ENCODE results near the gene GPR37L1. TPM values are rescaled to one million over a fixed set of nuclear protein-coding genes. Genes with fewer than 3 reads are reported as not detected.

GPR37L1 gene
- total RNA-seq (2014; rRNA removed; shearing (Covaris generic)): 0.02 TPM in 1 of 2 replicates, not detected in the other

GRCh38 chr1:202122639-202123335, at the start of gene GPR37L1:
TSS of gene GPR37L1 (plus strand) at chr1:202122917. CDS start at chr1:202122964, 47 bp downstream.
- H3K4me1 ChIP-seq: no peaks in the 10 kb centered on the region
- no peak within 1 kb of the TSS for H3K27ac ChIP-seq
- H3K36me3 ChIP-seq: no peaks in the 10 kb centered on the region
- H3K9me3 ChIP-seq (replicated peaks): no peaks in the 10 kb centered on the region
- DNase-seq: peak; percentile 66 to 67
- H3K27me3 ChIP-seq: peaks cover 8% of the 10 kb centered on the region
- no peak within 1 kb of the TSS for H3K4me3 ChIP-seq

- Histone ChIP-seq H3K36me3 (no peaks in the 10 kb centered on the region), H3K4me1 (peaks cover 10% of the 10 kb centered on the region), H3K4me3 (no peak overlapping the region), H3K27ac (no peak overlapping the region), H3K27me3 (no peaks in the 10 kb centered on the region), H3K9me3 (replicated peaks) (no peaks in the 10 kb centered on the region)
- no peak for DNase-seq
Measured at GRCh38 chr1:202073206-202073605, 49.5 kb upstream of the GPR37L1 start.

GRCh38 chr1:202074985-202075384, 47.7 kb upstream of the GPR37L1 start:
- no peaks in the 10 kb centered on the region for H3K36me3 ChIP-seq
- H3K9me3 ChIP-seq (replicated peaks): no peaks in the 10 kb centered on the region
- H3K4me1 ChIP-seq: peaks cover 6% of the 10 kb centered on the region; the same call in 1 of the 2 replicates
- no peak overlapping the region for H3K27ac ChIP-seq
- DNase-seq: no peak
- H3K27me3 ChIP-seq: no peaks in the 10 kb centered on the region
- no peak overlapping the region for H3K4me3 ChIP-seq

- Histone ChIP-seq H3K4me3 (no peak overlapping the region), H3K27me3 (no peaks in the 10 kb centered on the region), H3K9me3 (replicated peaks) (no peaks in the 10 kb centered on the region), H3K4me1 (peaks cover 6% of the 10 kb centered on the region; the same call in 1 of the 2 replicates), H3K36me3 (no peaks in the 10 kb centered on the region), H3K27ac (no peak overlapping the region)
- DNase-seq: no peak
Measured at GRCh38 chr1:202075389-202075788, 47.3 kb upstream of the GPR37L1 start.

GRCh38 chr1:202076050-202076511, 46.6 kb upstream of the GPR37L1 start:
- Histone ChIP-seq H3K27ac (no peak overlapping the region), H3K4me1 (peaks cover 6% of the 10 kb centered on the region; the same call in 1 of the 2 replicates), H3K27me3 (no peaks in the 10 kb centered on the region), H3K9me3 (replicated peaks) (no peaks in the 10 kb centered on the region), H3K4me3 (no peak overlapping the region), H3K36me3 (no peaks in the 10 kb centered on the region)
- DNase-seq: no peak

GRCh38 chr1:202078241-202078640, 44.5 kb upstream of the GPR37L1 start:
- Histone ChIP-seq H3K27ac (no peak overlapping the region), H3K9me3 (replicated peaks) (no peaks in the 10 kb centered on the region), H3K4me1 (peaks cover 6% of the 10 kb centered on the region; the same call in 1 of the 2 replicates), H3K4me3 (no peak overlapping the region), H3K27me3 (no peaks in the 10 kb centered on the region), H3K36me3 (no peaks in the 10 kb centered on the region)
- no peak for DNase-seq

GRCh38 chr1:202081992-202082391, 40.7 kb upstream of the GPR37L1 start:
- Histone ChIP-seq H3K27ac (no peak overlapping the region), H3K4me3 (no peak overlapping the region), H3K4me1 (peaks cover 19% of the 10 kb centered on the region), H3K27me3 (no peaks in the 10 kb centered on the region), H3K36me3 (no peaks in the 10 kb centered on the region), H3K9me3 (replicated peaks) (no peaks in the 10 kb centered on the region)
- DNase-seq: no peak

- Histone ChIP-seq H3K27me3 (no peaks in the 10 kb centered on the region), H3K9me3 (replicated peaks) (no peaks in the 10 kb centered on the region), H3K4me3 (peak overlapping the region; percentile 26), H3K36me3 (no peaks in the 10 kb centered on the region), H3K4me1 (peaks cover 19% of the 10 kb centered on the region), H3K27ac (peak overlapping the region; percentile 16; the same call in 1 of the 2 replicates)
- DNase-seq: peak; percentile 66 to 82
Measured at GRCh38 chr1:202084791-202085681, 37.7 kb upstream of the GPR37L1 start.

GRCh38 chr1:202085682-202086373, 36.9 kb upstream of the GPR37L1 start:
- peak overlapping the region; percentile 26 for H3K4me3 ChIP-seq
- DNase-seq: peak; percentile 49 to 67

GRCh38 chr1:202086579-202087350, 36.0 kb upstream of the GPR37L1 start:
- Histone ChIP-seq H3K4me1 (peaks cover 19% of the 10 kb centered on the region), H3K27me3 (no peaks in the 10 kb centered on the region), H3K36me3 (no peaks in the 10 kb centered on the region), H3K9me3 (replicated peaks) (no peaks in the 10 kb centered on the region), H3K27ac (no peak overlapping the region), H3K4me3 (no peak overlapping the region)
- DNase-seq: no peak

More at GRCh38 chr1:202085682-202086373, 36.9 kb upstream of the GPR37L1 start:
- Histone ChIP-seq H3K4me1 (peaks cover 19% of the 10 kb centered on the region), H3K36me3 (no peaks in the 10 kb centered on the region), H3K27ac (peak overlapping the region; percentile 16; the same call in 1 of the 2 replicates), H3K27me3 (no peaks in the 10 kb centered on the region), H3K9me3 (replicated peaks) (no peaks in the 10 kb centered on the region)

GRCh38 chr1:202088206-202088605, 34.5 kb upstream of the GPR37L1 start:
- Histone ChIP-seq H3K27ac (no peak overlapping the region), H3K27me3 (0 out of 2 replicates have a peak, but pooled peaks cover 3% of the 10 kb centered on the region), H3K4me1 (peaks cover 19% of the 10 kb centered on the region), H3K36me3 (no peaks in the 10 kb centered on the region), H3K4me3 (no peak overlapping the region), H3K9me3 (replicated peaks) (no peaks in the 10 kb centered on the region)
- no peak for DNase-seq

- Histone ChIP-seq H3K4me3 (no peak overlapping the region), H3K4me1 (peaks cover 4% of the 10 kb centered on the region; the same call in 1 of the 2 replicates), H3K27ac (no peak overlapping the region), H3K27me3 (peaks cover 6% of the 10 kb centered on the region; the same call in 1 of the 2 replicates), H3K36me3 (no peaks in the 10 kb centered on the region), H3K9me3 (replicated peaks) (no peaks in the 10 kb centered on the region)
- no peak for DNase-seq
Measured at GRCh38 chr1:202090994-202091393, 31.7 kb upstream of the GPR37L1 start.

- no peaks in the 10 kb centered on the region for H3K4me1 ChIP-seq
- H3K27me3 ChIP-seq: peaks cover 6% of the 10 kb centered on the region; the same call in 1 of the 2 replicates
- H3K36me3 ChIP-seq: no peaks in the 10 kb centered on the region
- no peak overlapping the region for H3K27ac ChIP-seq
- no peaks in the 10 kb centered on the region for H3K9me3 ChIP-seq (replicated peaks)
- DNase-seq: no peak
- no peak overlapping the region for H3K4me3 ChIP-seq
Measured at GRCh38 chr1:202093858-202094257, 28.9 kb upstream of the GPR37L1 start.

- Histone ChIP-seq H3K9me3 (replicated peaks) (no peaks in the 10 kb centered on the region), H3K27me3 (no peaks in the 10 kb centered on the region), H3K4me1 (peaks cover 6% of the 10 kb centered on the region; the same call in 1 of the 2 replicates), H3K4me3 (no peak overlapping the region), H3K27ac (no peak overlapping the region), H3K36me3 (no peaks in the 10 kb centered on the region)
- no peak for DNase-seq
Measured at GRCh38 chr1:202101184-202101583, 21.5 kb upstream of the GPR37L1 start.
